Esophagus muscularis mucosa (tissue), 3 donors: ENCODE measurements around the gene DLST.

Experiments used
- CTCF ChIP-seq, 3 experiments: fragments of 200-600 bp in 2 of 3; fragments of 450-650 bp in 1 of 3; sonication (generic) in 2 of 3; IDR thresholded peaks; one replicate each; pipeline ENCODE4 v1.5.1; 2017 to 2019; ENCODE audit warnings: antibody characterized with exemption in 3 of 3, mild to moderate bottlenecking in 2 of 3, moderate library complexity in 1 of 3
- POLR2A ChIP-seq: fragments of 450-650 bp; IDR thresholded peaks from one replicate; pipeline ENCODE4 v1.6.1; 2017; ENCODE audit warnings: antibody characterized with exemption, moderate library complexity, mild to moderate bottlenecking, low read depth

GRCh38 chr14:74937171-74937570, 55.5 kb downstream of the DLST start:
- TF ChIP-seq POLR2A, result no peak
- TF ChIP-seq CTCF (IDR thresholded peaks at IDR 0.05), result no peak
